Measurements from ENCODE around the gene KIF22.

Gene KIF22

DNA sequence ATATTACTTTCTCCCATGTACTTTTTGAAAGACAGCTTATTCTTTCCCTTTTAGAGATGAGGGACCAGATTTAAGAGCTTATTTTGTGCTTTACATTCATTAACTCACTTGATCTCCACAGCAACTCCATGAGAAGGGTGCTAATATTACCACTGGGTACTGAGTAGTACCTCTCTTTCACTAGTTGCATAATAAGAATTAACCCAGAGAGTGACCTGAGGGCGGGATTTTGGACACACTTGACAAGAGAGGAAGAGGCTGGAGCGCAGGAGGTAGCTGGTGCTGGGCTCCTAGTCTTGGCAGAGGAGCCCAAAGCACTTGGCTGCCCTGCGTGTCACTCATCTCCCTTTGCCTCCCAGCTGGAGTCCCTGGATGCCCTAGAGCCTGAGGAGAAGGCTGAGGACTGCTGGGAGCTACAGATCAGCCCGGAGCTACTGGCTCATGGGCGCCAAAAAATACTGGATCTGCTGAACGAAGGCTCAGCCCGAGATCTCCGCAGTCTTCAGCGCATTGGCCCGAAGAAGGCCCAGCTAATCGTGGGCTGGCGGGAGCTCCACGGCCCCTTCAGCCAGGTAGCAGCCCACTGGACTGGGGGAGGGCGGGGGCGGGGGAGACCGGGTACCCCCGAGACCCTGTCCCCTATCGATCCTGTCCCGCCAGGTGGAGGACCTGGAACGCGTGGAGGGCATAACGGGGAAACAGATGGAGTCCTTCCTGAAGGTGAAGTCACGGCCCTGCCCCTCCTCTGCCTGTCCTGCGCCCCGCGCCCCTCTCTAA, 14.1 kb downstream of the KIF22 start:
- no peak for FAIRE-seq

DNA sequence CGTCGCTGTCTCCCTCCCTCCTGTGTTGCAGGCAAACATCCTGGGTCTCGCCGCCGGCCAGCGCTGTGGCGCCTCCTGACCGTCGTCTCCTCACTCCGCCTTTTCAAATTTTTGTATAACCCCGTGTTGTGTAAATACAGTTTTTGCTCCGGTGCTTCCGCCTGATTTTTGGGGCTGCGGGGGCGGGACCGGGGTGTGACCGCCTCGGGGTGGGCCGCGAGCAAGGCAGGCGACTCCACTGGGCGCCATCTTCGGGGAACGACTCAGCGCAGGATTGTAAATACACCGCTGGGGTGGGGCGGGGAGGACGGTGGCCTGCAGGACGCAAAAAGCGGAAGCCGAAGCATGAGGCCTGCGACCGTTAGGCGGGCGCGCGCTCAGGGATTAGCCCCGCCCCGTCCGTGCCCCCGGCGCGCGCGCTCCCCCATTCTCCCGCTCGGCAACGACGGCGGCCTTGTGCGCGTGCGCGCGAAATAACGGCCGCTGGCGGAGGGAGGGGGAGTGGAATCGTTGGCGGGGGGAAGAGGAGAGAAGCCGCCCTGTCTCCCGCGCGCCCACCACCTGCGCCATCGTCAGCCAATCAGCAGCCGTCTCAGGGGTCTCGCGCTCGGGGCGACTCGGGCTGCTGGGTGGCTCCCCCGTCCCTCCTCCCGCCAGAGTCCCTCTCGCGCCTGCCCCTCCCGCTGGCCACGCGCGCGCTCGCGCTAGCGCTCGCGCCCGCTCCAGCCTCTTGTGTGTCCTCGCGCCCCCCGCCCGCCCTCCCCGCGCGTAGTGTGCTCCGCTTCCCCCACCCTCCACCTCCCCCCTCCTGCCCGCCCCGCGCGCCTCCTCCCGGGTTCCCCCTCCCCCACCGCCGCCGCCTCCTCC, 14.9 kb downstream of the KIF22 start:
- FAIRE-seq: no peak

DNA sequence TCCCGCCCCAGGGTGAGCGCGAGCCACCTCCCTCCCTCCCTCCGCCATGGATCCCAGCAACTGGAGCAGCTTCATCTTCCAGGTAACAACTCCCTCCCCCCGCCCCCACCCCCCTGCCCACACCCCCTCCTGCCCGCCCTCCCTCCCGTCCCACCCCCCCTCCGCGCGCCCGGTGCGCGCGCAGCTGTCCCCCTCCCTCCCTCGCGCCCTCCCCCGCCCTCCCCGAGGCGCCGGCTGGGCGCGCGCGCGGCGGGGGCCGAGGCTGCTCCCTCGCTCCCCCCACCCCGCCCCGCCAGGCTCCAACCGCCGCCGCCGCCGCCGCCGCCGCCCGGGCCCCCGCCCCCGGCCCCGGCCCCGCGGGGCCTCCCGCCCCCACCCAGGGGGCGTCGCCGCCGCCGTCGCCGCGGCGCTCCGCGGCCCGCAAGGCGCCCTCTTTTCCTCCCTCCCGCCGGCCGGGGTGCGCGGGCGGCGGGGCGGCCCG, 15.6 kb downstream of the KIF22 start, which contains the start of gene MAZ:
TSS of gene MAZ (plus strand) at position 431 of the 481 bp plus-strand sequence. CDS start 173 bp downstream, outside the sequence.
- FAIRE-seq: no peak

DNA sequence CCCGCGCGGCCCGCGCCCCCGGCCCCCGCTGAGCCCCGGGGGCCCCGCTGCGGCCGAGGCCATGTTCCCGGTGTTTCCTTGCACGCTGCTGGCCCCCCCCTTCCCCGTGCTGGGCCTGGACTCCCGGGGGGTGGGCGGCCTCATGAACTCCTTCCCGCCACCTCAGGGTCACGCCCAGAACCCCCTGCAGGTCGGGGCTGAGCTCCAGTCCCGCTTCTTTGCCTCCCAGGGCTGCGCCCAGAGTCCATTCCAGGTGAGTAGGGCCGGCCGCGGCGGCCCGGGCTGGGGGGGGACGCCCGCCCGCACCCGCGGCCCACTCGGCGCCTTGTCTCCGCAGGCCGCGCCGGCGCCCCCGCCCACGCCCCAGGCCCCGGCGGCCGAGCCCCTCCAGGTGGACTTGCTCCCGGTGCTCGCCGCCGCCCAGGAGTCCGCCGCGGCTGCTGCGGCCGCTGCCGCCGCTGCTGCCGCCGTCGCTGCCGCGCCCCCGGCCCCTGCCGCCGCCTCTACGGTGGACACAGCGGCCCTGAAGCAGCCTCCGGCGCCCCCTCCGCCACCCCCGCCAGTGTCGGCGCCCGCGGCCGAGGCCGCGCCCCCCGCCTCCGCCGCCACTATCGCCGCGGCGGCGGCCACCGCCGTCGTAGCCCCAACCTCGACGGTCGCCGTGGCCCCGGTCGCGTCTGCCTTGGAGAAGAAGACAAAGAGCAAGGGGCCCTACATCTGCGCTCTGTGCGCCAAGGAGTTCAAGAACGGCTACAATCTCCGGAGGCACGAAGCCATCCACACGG, 16.3 kb downstream of the KIF22 start:
- no peak for FAIRE-seq

DNA sequence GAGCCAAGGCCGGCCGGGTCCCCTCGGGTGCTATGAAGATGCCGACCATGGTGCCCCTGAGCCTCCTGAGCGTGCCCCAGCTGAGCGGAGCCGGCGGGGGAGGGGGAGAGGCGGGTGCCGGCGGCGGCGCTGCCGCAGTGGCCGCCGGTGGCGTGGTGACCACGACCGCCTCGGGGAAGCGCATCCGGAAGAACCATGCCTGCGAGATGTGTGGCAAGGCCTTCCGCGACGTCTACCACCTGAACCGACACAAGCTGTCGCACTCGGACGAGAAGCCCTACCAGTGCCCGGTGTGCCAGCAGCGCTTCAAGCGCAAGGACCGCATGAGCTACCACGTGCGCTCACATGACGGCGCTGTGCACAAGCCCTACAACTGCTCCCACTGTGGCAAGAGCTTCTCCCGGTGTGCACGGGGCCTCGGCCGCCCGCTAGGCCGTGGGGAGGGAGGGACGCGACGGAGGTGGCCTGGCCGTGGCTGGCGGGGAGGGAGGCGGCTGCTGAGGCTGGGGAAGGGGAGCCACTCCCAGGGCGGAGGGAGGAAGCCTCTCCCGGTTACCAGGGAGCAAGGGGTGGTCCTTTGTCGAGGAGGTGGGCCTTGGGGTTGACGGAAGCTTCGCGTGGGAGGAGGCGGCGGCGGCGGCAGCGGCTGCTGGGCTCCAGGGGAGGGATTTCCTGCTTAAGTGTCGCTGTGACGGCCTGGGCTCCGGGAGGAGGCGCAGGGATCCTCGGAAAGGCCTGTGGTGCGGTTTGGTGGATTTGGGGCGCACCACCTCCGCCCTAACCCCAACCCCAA, 17.1 kb downstream of the KIF22 start:
- no peak for FAIRE-seq

DNA sequence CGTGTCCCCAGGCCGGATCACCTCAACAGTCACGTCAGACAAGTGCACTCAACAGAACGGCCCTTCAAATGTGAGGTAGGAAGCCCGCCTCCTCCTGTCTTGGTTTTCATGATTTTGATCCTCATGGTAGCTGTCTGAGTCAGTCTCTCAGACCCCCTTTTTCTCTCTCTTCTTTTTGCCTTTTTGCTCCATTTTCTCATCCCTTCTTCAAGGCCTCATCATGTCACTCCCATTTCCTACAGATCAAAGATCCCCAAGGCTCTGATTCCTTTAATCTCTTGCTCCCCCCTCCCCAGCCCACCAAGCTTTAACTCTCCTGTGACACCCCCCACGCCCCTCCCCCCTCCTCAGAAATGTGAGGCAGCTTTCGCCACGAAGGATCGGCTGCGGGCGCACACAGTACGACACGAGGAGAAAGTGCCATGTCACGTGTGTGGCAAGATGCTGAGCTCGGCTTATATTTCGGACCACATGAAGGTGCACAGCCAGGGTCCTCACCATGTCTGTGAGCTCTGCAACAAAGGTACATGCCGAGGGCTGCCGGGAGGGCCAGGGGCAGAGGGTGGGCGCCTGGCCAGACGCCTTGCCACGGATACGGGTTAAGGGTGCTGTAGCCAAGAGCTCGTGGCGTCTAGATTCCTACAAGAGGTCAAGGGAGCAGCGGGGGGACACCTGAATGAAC, 17.8 kb downstream of the KIF22 start:
- no peak for FAIRE-seq

DNA sequence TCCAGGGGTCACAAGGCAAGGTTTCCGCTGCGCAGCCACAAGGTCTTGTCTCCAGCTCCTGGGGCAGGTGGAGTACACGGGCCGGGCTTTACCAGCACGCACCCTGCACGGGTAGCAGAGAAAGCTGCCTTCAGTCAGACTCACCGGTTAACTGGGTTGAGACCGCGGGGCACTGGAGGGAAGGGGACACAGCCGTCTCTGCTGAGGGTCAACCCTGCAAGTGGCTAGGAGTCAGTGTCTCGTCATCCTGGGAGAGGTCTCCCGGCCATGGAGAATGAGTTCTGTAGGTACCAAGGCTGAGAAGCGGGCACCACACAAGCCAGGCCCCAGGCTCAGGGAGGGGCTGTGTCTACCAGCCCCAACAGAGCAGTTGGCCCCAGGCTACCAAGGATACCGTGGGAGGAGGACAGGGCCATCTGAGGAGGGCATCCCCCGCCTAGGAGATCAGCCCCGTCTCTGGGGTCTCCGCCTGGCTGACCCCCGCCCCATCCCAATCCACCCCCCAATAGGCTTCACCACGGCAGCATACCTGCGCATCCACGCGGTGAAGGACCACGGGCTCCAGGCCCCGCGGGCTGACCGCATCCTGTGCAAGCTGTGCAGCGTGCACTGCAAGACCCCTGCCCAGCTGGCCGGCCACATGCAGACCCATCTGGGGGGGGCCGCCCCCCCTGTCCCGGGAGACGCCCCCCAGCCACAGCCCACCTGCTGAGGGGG, 18.6 kb downstream of the KIF22 start:
- no peak for FAIRE-seq

DNA sequence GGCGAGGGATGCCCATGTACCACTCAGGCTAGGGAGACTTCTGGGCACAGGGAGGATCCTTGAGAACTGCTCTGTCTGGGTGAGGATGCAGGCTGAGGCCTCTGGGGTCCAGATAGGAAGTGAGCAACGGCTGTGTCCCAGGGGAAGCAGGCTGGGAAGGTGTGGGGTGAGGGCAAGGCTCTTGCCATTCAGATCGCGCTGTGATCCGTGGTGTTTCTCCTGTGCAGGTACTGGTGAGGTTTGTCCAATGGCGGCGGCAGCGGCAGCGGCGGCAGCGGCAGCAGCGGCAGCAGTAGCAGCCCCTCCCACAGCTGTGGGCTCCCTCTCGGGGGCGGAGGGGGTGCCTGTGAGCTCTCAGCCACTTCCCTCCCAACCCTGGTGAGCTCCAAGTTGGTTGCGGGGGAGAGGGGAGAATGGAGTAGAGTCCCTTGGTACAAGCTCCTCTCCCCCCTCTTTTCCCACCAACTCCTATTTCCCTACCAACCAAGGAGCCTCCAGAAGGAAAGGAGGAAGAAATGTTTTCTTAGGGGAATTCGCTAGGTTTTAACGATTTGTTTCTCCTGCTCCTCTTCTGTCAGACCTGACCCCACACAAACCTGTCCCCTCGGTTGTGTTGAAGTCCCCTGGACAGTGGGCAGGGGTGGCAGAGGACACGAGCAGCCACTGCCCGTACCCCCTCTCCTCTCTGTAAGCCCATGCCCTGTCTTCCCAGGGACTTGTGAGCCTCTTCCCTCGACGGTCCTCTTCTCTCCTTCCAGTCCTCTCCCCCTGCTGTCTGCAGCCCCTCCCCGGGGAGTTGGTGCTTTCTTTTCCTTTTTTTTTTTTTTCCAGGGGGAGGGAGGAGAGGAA, 19.5 kb downstream of the KIF22 start:
- no peak for FAIRE-seq

DNA sequence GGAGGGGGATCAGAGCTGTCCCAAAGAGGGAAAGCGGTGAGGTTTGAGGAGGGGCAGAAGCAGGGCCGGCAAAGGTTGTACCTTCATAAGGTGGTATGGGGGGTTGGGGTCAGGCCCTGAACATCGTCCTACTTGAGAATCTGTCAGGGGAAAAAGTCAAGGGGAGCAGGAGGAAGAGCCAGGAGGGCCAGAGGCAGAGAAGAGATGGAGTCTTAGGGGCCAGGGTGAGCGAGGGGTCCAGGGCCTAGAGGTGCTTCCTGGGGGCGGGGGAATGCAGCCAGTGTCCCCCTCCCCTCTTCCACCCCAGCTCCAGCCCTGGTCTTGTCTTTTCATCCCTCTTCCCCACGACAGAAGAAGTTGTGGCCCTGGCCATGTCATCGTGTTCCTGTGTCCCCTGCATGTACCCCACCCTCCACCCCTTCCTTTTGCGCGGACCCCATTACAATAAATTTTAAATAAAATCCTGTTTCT, 20.2 kb downstream of the KIF22 start:
- no peak for FAIRE-seq

DNA sequence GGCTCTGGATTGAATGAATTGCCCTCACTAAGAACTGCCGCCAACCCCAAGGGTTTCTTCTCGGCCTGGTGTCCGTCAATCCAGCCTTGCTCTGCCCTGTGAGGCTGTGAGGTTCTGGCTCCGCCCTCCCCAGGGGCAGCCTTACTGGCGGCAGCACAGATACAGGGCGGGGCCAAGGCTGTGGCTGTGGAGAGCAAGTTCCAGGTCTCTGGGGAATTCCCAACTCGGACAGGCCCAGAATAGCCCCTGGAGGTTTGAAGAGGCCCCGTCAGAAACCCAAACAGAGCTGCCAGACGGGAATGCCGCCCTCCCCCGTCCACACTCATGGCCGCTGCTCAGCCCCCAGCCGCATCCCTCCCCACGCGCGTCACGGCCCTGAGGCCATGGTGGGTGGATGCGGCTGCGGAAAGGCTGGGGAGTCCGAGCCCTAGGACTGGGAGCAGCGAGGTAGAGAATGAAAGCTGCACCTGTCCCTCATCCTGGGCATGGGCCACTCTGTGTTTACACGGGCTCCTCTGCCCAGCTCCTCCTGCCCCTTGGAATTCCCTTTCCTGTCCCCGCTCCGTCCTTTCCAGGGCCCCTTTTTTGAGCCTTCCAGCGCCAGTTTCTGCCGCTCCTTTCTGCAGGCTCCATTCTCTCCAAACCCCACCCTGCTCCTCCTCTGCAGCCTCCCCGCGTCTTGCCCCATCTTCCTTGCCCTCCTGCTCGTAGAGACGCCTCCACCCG, 20.8 kb downstream of the KIF22 start:
- FAIRE-seq: peak; percentile 5

DNA sequence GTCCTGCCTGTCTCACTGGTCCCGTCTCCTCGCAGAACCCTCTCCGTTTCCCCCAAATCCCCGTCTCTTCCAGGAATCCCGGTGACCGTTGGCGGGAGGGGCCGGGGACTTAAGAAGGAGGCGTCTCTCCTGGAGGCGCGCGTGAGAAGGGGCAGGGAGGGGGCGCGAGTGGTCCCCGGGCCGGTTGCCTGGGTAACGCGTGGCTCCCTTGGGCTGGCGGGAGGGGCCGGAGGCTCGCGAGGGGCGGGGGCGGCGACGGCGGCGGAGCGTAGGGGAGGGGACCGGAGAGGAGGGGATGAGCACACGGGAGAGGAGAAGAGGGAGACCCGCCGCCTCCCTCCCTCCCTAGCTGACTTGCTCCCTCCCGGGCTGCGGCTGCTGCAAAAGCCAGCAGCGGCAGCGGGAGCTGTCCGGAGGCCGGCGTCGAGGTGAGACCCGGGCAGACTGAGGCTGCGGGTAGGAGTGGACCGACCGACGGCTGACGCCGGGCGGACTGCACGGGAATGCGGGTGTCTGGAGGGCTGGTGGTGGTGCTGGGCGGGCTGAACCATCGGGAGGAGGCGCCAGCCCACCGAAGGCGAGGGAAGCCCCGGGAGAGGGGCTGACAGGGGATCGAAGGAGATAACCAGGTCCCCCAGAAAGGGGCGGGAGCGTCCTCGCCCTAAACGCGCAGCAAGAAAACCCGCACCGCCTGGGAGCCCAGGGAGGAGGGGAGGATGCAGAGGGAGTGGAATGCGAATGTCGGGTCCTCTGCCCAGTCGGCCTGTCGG, 21.5 kb downstream of the KIF22 start, which contains the start of gene PRRT2:
TSS of gene PRRT2 (plus strand) at position 298 of the 770 bp plus-strand sequence. CDS start 862 bp downstream, outside the sequence.
- FAIRE-seq: no peak

DNA sequence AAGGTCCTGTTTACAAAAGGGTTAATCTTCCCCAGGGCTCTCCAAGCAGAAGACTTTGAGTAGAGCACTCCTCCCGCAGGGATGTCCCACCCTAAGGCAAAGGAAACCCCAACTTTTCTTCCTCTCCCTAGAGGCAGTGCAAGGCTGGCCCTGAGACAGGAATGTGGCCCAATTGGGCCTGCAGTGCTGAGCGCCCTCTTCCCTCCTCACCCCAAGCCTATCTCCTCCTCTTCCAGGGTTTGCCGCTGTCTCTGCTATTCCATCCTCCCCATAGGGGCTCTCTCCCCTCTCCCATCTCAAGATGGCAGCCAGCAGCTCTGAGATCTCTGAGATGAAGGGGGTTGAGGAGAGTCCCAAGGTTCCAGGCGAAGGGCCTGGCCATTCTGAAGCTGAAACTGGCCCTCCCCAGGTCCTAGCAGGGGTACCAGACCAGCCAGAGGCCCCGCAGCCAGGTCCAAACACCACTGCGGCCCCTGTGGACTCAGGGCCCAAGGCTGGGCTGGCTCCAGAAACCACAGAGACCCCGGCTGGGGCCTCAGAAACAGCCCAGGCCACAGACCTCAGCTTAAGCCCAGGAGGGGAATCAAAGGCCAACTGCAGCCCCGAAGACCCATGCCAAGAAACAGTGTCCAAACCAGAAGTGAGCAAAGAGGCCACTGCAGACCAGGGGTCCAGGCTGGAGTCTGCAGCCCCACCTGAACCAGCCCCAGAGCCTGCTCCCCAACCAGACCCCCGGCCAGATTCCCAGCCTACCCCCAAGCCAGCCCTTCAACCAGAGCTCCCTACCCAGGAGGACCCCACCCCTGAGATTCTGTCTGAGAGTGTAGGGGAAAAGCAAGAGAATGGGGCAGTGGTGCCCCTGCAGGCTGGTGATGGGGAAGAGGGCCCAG, 22.4 kb downstream of the KIF22 start:
- no peak for FAIRE-seq

DNA sequence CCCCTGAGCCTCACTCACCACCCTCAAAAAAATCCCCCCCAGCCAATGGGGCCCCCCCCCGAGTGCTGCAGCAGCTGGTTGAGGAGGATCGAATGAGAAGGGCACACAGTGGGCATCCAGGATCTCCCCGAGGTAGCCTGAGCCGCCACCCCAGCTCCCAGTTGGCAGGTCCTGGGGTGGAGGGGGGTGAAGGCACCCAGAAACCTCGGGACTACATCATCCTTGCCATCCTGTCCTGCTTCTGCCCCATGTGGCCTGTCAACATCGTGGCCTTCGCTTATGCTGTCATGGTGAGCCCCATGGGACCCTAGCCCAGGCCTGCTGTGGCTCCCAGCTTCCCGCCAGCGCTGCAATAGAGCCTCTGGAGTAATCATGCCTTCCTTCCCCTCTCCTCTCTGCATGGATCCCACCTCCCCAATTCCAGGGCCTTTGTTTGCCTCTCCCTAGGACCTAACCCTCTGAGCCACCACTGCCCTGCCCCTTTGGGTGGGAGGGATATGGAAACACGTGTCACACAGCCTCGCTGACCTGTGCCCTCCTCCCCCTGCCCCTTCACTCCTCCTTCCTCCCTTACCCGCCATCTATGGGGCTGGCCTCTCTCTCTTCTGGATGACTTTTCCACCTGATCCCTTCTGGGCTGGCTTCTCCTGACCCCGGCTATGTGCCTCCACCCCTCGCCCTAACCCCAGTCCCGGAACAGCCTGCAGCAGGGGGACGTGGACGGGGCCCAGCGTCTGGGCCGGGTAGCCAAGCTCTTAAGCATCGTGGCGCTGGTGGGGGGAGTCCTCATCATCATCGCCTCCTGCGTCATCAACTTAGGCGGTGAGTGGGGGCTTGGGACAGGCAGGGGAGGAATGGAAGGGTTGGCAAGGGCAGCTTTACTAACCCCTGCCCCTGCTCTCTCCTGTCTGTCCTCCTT, 23.4 kb downstream of the KIF22 start:
- FAIRE-seq: no peak

DNA sequence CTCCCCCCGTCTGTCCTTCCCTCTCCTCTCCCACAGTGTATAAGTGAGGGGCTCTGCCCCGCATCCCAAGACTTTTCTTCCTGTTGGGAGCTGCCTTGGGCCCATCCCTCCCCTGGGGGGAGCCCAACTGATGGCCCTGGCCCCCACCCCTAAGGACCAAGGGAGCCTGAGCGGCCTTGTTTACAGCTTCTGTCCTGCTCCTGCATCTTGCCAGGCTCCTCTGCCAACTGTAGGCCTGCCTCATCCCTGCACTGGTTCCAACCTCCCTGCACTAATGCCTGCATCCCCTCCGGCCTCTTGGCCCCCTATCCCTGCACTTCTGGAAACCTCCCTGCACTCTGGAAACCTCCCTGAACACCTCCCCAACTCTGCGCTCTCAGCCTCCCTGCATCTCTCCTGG, 24.0 kb downstream of the KIF22 start:
- FAIRE-seq: no peak

DNA sequence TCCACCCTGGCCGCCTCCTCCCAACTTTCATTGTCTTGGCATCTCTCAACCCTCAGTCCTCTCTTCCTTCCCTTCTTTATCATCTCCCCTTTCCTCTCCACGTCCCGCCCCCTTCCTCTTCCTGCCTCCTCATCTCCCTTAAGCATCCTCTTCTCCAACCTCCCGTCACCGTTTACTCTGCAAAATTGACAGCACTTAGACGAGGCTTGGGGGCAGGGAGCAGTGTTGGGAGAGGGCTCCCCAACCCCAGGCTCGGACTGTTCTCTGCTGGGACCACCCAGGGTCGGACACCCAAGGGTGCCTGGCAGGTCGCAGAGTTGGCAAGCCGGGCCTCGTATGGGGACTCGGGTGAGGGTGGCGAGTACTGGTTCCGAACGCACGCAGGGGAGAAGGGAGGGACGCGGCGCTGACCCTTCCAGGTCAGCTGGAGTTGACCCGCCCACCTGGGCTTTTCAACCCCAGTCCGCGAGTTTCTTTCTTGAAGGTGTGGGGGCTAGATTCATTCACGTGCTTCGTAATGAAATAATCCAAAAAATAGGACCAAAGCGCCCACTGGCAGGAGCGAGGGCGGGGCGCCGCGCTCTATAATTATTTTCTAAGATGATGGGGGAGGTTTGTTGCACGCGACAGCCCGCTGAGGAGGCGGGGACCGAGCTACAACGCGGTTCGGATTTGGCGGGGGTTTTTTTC, 24.6 kb downstream of the KIF22 start:
- no peak for FAIRE-seq
